GM21717 (cell line): ENCODE results near the gene TEX55.
"Not testable (repeated sequence)": the region's sequence is repeated elsewhere in the genome, so short reads cannot be mapped to it uniquely, and the experiment has no call there.

Experiments
- ATAC-seq: cut with Tn5 transposase; IDR thresholded peaks from one replicate; pipeline ENCODE4 v1.9.1; 2021; ENCODE audit warnings: mild to moderate bottlenecking, moderate library complexity; ENCODE audit not compliant: unreplicated experiment

Gene TEX55

DNA sequence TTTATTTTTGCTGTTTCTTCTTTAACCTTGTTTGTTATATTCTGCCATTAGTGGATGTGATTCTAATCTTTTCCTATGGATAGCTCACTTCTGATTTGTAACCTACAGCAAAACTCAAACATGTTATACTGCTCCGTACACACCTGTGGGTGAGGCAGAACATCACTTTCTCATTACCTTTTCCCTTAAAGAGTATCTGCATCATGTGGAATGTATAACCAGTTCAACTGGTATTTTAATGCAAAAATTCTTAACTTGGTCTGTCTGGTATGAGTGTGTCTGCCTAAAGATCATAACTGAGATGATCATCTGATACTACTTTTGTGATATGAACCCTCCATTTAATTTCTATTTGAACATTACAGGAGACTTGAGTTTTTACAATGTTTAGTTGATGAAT, 14.4 kb downstream of the TEX55 start:
- no peak for ATAC-seq

DNA sequence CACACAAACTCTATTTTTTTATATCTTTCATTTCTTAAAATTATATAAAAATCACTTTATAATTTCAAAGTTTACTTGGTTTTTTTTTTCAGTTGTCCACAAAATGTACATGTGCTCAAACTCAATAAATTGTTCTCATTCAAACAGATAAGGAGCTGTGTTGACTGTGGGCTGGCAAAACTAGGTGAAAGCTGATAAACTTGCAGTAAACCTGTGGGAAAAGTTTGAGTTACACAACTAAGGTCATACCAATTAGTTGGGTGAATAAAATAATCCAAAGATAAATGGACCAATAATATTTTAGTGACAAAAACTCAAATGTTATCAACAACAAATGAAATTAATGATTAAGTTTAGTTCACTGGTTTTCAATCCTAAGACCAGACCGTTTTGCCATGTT, 14.8 kb downstream of the TEX55 start:
- no peak for ATAC-seq

DNA sequence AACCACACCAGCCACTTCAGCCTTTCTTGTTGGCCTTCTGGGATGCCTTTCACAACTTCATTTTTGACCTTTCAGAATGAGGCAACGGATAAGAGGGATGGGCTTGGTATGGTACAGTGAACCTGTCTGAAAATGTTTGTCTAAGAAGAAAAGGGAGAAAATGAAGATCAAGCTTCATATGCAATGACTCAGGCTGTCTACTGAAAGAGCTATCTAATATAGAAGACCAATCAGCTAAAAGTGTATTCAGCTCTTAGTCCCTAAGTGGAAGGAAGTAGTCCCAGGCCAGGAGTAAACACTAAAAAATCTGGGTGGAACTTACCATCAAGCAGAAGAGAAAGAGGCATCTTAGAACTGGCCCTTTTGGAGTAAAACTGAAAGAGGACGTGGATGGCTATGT, 15.3 kb downstream of the TEX55 start:
- no peak for ATAC-seq

DNA sequence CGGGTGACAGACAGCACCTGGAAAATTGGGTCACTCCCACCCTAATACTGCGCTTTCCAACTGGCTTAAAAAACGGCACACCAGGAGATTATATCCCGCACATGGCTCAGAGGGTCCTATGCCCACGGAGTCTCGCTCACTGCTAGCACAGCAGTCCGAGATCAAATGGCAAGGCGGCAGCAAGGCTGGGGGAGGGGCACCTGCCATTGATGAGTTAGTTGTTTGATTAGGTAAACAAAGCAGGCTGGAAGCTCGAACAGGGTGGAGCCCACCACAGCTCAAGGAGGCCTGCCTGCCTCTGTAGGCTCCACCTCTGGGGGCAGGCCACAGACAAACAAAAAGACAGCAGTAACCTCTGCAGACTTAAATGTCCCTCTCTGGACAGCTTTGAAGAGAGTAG, 18.8 kb downstream of the TEX55 start:
- not testable (repeated sequence) for ATAC-seq

DNA sequence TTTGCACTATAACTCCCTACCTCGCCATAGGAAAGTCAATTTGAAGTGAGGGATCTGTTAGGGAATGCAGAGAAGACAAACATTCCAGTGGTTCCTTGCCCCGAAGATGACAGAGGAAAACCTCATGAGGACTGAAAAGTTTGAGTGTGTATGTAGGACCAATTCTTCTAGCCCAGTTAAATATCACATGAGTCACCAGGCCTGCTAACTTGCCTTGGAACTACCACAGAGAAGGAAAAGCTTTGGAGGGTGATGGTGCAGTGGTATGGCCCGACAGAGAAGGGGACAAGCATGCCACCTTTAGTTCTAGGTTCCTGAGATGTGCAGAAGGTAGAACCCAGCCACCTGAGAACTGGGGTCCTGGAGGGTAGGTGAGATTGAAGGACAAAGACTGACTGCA, 24.9 kb downstream of the TEX55 start:
- no peak for ATAC-seq

DNA sequence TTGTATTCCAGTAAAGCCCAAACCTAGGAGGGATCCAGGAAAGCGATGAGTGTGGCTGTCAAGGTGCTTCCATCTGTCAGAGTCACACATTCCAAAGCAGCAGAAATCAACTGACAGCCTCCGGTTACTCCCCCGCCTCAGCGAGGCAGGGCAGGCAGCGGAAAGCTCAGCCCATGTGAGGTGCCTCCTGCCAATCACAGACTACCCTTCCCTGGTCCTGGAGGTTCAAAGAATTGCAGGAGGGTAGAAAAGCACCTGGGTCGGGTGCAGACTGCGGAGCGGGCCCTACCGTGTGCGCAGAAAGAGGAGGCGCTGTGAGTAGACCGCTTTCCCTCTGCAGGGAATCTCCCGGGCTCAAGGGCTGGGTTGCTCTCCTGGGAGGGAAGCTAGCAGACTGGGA, 27.4 kb downstream of the TEX55 start, which contains the start of gene UPK1B:
UPK1B (plus strand) TSS at position 274 of the 400 bp plus-strand sequence. CDS start 13,144 bp downstream, outside the sequence.
- no peak for ATAC-seq

DNA sequence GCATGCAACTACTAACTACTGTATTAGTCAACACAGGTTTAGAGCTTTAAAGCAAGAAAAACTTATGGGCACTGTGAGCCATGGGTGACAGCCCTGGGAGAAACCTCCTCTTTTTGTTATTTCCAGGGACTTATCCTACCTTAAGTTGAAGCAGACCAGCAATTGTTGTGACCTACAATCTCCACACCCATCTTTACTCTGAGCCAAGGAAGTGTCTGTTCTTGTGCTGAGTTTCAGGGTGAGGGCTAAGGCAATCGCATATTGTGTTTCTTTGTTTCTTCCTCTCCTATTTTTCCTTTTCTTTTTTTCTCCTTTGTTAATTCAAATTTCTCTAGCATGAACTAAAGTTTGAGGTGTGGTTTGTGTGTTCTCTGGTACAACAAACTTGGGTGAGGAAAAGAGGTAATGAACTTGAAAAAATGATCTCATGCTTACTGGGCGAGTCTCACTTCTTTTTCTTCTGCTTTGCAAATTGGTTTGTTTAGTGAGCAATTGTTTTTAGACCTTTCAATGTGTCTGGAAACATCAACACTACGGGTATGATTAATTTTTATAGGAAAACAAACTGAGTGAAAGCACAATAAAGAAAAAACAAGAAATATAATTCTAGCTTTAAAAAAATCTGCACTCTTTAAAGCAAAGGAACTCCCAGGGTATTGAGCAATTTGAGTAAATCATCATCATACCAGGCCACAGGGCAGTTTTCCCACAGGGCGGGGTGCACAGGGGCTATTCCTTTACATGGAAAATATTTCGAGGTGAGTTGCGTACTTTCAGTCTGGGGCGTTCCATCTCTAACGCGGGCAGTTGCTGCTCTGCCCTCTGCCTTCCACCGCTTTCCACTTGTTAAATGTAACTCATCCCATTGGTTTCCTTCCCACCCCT, 30.1 kb downstream of the TEX55 start:
- no peak for ATAC-seq

DNA sequence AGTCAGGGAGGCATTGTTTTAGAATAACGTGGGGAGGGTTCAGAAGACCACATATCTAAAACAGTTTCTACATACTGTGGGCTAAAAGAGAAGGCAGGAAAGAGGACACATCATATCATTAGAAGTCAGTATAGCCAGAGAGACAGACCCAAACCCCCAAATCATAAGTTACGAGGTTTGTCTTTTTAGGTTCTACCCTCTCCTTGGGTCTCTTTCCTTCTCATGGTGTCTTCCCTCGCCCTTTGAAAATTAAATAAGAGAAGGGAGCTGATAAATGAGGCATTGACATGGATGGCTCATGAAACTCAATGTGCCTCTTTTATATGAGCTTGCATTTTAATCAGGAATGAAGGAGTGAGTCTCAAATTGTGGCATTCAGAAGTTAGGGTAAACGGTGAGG, 30.8 kb downstream of the TEX55 start:
- ATAC-seq, result no peak

DNA sequence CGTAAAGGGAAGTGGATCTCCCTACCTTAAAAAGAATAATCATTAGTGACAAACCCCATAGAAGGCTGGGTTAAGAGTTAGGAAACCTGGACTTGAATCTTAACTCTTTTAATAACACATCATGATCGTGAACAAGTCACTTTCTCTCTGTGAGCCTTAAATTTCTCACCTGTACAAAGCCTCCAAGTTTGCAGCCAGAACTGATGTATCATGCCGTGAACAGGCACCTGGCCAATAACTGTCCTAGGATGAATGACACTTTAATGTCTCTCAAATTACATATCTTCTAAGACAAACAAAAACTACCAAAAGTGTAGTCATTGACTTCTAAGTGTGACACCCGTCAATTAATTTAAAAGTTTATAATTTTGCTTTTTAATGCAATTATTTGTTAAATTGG, 31.4 kb downstream of the TEX55 start:
- no peak for ATAC-seq

DNA sequence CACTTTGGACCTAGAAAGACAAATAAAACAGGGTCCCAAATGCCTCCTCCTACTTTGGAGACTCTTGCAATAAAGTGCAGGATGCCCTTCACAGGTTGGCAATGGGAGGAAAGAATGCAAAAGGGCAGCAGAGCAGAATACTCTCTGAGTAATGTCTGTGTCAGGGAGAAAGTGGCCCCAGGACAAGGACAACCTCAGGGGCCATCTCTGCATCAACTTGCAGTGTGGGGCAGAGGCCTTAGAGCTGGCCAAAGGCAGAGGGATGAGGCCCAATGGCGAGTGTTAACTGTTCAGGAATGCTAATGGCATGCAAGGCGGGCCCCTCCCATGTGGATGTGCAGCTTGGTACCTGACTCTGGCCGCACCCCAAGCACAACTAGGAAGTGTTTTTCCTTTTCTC, 35.8 kb downstream of the TEX55 start:
- no peak for ATAC-seq

DNA sequence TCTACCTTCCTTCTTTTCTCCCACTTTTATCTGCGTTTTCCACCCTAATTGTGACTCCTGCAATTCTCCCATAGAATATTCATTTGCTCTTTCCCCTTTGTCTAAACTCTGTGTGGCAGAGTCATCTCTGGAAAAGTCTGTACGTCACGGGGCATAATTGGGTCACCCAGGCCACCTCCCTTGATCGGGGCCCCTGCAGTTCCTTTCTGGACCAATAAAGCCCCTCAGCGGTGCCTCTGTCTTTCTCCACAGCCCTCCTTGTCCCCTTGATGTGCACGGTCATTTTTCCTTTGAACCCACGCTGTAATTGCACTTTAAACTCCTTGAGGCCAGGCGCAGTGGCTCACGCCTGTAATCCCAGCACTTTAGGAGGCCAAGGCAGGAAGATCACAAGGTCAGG, 38.1 kb downstream of the TEX55 start:
- ATAC-seq, result no peak

DNA sequence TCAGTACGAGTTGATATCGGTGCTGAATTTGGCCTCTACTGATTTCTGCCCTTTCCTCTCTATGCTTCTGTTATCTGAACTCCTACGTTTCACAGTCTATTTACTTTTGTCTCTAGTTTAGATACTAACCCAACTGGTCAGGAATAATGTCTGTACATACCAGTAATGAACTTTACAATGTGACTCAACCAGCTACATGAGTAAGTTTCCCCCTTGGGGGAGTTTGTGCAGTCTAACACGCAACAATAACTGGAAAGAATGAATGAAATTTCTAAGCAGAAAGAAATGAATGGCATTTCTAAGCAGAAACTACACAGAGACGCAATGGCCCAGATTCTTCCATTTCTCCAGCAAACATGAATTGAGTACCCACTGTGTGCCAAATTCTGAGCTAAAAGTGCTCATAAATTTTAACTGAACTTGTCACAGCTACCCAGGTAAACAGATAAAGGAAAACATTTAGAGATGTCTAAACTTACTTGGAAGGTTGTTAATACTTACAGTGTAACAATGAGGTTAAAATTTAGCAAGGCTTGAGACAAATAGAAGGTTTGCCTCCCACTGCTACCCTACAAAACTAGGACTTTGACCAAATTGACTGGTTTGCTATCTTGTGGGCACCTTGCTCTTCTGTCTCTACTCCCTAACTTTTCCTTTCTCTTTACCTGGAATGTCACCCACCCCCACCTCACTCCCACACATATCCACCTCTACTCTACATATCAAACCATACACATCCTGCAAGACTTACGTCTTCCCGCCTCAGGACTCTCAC, 39.0 kb downstream of the TEX55 start:
- no peak for ATAC-seq

DNA sequence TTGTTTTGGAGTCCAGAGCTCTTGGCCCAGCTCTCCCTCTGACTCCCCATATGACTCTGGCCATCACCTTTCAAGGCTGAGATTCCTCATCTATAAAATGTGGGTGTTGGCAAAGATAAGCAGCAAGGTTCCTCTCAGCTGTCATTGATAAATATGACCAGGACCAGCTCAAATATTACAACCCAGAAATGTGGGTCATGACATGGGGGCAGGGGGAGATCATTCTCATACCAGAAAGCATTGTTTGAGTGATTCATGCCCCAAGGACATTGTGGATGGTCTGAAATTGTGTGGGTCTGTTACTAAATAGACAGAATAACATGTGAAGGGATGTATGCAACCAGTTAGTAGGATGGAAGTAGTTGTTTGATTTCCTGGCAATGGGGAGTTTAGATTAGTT, 41.3 kb downstream of the TEX55 start:
- no peak for ATAC-seq

DNA sequence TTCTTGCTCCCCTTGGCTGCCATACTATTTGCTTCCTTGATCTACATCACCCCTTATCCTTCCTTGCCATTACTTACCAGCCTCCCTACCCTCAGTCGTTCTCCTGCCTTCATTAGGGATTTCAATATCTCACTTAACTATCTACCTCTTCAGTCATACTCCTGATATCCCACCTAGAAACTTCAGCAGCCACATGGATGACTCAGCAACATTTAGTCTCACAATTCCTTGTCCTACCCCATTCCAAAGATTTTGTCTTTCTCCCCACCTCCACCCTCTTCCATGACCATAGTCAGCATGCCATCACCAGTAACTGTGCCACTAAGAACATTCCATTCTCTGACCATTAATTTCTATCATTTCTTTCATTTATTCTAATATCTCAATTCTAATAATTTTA, 45.8 kb downstream of the TEX55 start:
- no peak for ATAC-seq

DNA sequence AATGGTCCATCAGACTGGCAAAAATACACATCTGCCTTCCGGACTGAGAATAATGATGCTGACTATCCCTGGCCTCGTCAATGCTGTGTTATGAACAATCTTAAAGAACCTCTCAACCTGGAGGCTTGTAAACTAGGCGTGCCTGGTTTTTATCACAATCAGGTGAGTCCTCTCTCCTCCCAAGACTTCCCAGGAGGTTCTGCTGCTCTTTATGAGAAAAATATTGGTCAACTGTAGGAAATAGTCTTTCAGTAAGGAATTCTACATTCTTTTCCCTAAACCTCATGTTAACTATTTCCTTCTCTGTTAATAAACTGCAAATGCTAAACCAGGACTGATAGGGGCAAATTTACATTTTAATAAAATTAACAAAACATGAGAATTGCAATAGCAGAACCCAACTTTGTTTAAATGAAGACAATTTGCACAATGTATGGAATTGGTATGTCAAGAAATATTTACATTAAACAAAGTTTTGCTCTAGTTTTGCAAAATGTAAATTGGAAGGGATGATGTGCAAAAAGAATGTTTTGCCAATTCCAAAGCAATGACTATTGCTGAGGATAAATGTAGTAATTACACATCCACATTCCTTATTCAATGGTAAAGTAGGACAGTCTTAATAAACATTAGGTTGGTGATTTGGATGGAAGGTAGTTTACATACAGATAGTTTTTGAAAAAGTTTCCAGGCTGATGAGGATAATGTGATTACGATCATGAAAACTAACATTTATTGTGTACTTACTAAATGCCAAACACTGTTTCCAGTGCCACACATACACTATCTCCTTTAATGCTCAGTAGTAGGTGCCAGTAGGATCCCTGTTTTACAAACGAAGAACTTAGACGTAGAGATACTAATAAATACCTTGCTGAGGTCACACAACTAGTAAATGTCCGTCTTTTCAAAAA, 48.5 kb downstream of the TEX55 start:
- no peak for ATAC-seq

DNA sequence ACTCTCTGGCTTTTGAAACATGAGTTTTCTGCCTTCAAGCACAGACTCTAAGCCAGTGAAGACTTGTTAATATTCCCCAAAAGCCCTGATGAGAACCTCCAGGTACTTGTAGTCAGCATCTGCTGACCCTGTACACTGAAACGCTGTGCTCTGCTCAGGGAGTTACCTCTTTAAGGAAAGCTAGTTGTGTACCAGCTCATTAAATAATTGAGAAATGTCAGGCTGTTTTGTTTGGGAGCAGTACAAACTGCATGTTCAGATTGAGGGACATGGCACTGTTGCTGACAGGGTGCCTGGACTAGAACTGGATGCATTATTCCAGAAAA, 49.1 kb downstream of the TEX55 start:
- no peak for ATAC-seq

DNA sequence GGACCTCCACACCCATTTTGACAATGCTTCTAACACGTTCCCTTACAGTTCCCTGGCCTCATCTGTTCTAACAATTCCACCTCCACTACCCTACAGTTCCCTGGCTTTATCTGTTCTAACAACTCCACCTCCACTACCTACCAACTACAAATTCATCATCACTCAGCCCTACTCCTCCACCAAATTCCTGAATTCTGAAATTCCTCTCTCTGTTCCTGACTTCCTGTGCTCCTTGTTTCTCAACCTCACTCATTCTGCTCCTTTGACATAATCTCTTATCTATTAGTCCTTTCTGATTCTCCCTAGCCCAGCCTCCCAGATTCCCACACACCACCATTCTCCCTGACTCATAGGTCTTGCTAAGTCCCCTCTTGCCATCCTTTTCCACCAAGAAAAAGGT, 49.9 kb downstream of the TEX55 start:
- no peak for ATAC-seq
